IMR-90 (cell line): ENCODE measurements around the gene CTAGE9. TPM values are rescaled to one million over a fixed set of nuclear protein-coding genes. Genes with fewer than 3 reads are reported as not detected.

ENCODE experiments used
- ATAC-seq: fragments of 200-7000 bp; cut with Tn5 transposase; 2 replicates; pipeline ENCODE4 v1.9.1; 2020; ENCODE audit warnings: low read depth, mild to moderate bottlenecking, moderate library complexity
- BruUV-seq: library from RNA; stranded (reverse); fragments of 400-500 nt; replicated peaks from 2 replicates; lab custom pipeline; 2021; lab: Mats Ljungman, UMichigan
- CTCF ChIA-PET: fragments of 300-600 bp; formaldehyde crosslinking; extraction: SDS; loops from one replicate; lab custom pipeline; 2021; ENCODE audit warnings: antibody characterized with exemption; lab: Yijun Ruan, JAX
- POLR2A ChIA-PET: fragments of 300-600 bp; sonication (Branson Sonifier 250); formaldehyde crosslinking; loops from one replicate; lab custom pipeline; 2022; ENCODE audit warnings: antibody characterized with exemption; ENCODE audit not compliant: unreplicated experiment; lab: Charles Lee
- DNase-seq: peaks from one replicate; pipeline ENCODE4 v3.0.0; 2013
- H2AFZ ChIP-seq: replicated peaks from 2 replicates; pipeline ENCODE3; 2013; ENCODE audit warnings: low read length, mild to moderate bottlenecking; ENCODE audit not compliant: poor library complexity
- H2AK5ac ChIP-seq: 2 replicates; pipeline ENCODE4 v1.6.1; 2013; ENCODE audit warnings: low read depth, low read length, inconsistent platforms
- H2AK9ac ChIP-seq: replicated peaks from 2 replicates; pipeline ENCODE3; 2013; ENCODE audit warnings: mild to moderate bottlenecking, low read depth, low read length, moderate library complexity; ENCODE audit not compliant: poor library complexity
- H2BK120ac ChIP-seq: 2 replicates; pipeline ENCODE4 v1.6.1; 2013; ENCODE audit warnings: low read depth, low read length, inconsistent platforms
- H2BK15ac ChIP-seq: 3 replicates; pipeline ENCODE4 v1.6.1; 2013; ENCODE audit warnings: low read depth, low read length, inconsistent platforms
- H2BK20ac ChIP-seq: 2 replicates; pipeline ENCODE4 v1.6.1; 2013; ENCODE audit warnings: low read depth, mild to moderate bottlenecking, inconsistent platforms, low read length, moderate library complexity
- H2BK5ac ChIP-seq: 2 replicates; pipeline ENCODE4 v1.6.1; 2013; ENCODE audit warnings: mild to moderate bottlenecking, low read depth, low read length, inconsistent platforms; ENCODE audit not compliant: poor library complexity, severe bottlenecking
- H3K14ac ChIP-seq: replicated peaks from 2 replicates; pipeline ENCODE4 v1.6.1; 2013; ENCODE audit warnings: low read depth, low read length, inconsistent platforms
- H3K18ac ChIP-seq: 2 replicates; pipeline ENCODE4 v1.6.1; 2013; ENCODE audit warnings: low read depth, low read length, control low read depth
- H3K23ac ChIP-seq: 2 replicates; pipeline ENCODE4 v1.6.1; 2013; ENCODE audit warnings: low read depth, low read length, inconsistent platforms
- H3K27ac ChIP-seq: 2 replicates; pipeline ENCODE4 v1.5.1; 2013; ENCODE audit warnings: mild to moderate bottlenecking, control low read depth, low read length; ENCODE audit not compliant: insufficient read depth
- H3K27me3 ChIP-seq: 2 replicates; pipeline ENCODE4 v1.6.1; 2013; ENCODE audit warnings: low read length; ENCODE audit not compliant: control insufficient read depth, insufficient read depth
- H3K36me3 ChIP-seq: 2 replicates; pipeline ENCODE4 v1.6.1; 2013; ENCODE audit warnings: low read length, mixed read lengths; ENCODE audit not compliant: control insufficient read depth, insufficient read depth
- H3K4ac ChIP-seq: 2 replicates; pipeline ENCODE4 v1.6.1; 2013; ENCODE audit warnings: low read depth, low read length, inconsistent platforms
- H3K4me1 ChIP-seq: 2 replicates; pipeline ENCODE4 v1.6.1; 2013; ENCODE audit warnings: low read length, mixed read lengths; ENCODE audit not compliant: control insufficient read depth, insufficient read depth
- H3K4me2 ChIP-seq: 2 replicates; pipeline ENCODE4 v1.6.1; 2013; ENCODE audit warnings: low read depth, mild to moderate bottlenecking, control low read depth, low read length, moderate library complexity
- H3K4me3 ChIP-seq: 2 replicates; pipeline ENCODE4 v1.5.1; 2013; ENCODE audit warnings: low read depth, mild to moderate bottlenecking, control low read depth, low read length, moderate library complexity; ENCODE audit not compliant: insufficient read depth
- H3K56ac ChIP-seq: 2 replicates; pipeline ENCODE4 v1.6.1; 2013; ENCODE audit warnings: low read length, inconsistent platforms; ENCODE audit not compliant: insufficient read depth; ENCODE audit errors: extremely low read depth
- H3K79me1 ChIP-seq, 2 experiments: 2 replicates each; pipeline ENCODE4 v1.6.1; 2013; ENCODE audit warnings: low read length in 2 of 2, inconsistent platforms in 1 of 2, low read depth in 1 of 2
- H3K9ac ChIP-seq: 2 replicates; pipeline ENCODE4 v1.6.1; 2013; ENCODE audit warnings: low read depth, low read length, control low read depth
- H3K9me1 ChIP-seq: 2 replicates; pipeline ENCODE4 v1.6.1; 2013; ENCODE audit warnings: low read length, inconsistent platforms; ENCODE audit not compliant: insufficient read depth
- H3K9me3 ChIP-seq: 2 replicates; pipeline ENCODE4 v1.6.1; 2013; ENCODE audit warnings: low read length; ENCODE audit not compliant: control insufficient read depth, insufficient read depth
- H4K20me1 ChIP-seq: 2 replicates; pipeline ENCODE4 v1.6.1; 2013; ENCODE audit warnings: low read length, inconsistent platforms; ENCODE audit not compliant: insufficient read depth
- H4K5ac ChIP-seq: 2 replicates; pipeline ENCODE4 v1.6.1; 2013; ENCODE audit warnings: mild to moderate bottlenecking, low read depth, low read length, control low read depth
- H4K8ac ChIP-seq, 2 experiments: 2 replicates each; pipeline ENCODE4 v1.6.1; 2013; ENCODE audit warnings: low read depth in 2 of 2, low read length in 2 of 2, control low read depth in 1 of 2, inconsistent platforms in 1 of 2
- H4K91ac ChIP-seq: 2 replicates; pipeline ENCODE4 v1.6.1; 2013; ENCODE audit warnings: low read depth, low read length, inconsistent platforms; ENCODE audit not compliant: insufficient read depth
- BHLHE40 ChIP-seq: fragments of 150-350 bp; IDR thresholded peaks from 2 replicates; pipeline ENCODE4 v1.6.1; 2016; ENCODE audit warnings: mild to moderate bottlenecking, low read depth, low read length
- CEBPB ChIP-seq: IDR thresholded peaks from 2 replicates; pipeline ENCODE4 v1.6.1; 2012; ENCODE audit warnings: low read depth, low read length, improper control_type of control experiment
- CHD1 ChIP-seq: IDR thresholded peaks from 2 replicates; pipeline ENCODE4 v1.6.1; 2012; ENCODE audit warnings: low read depth, low read length, improper control_type of control experiment
- CTCF ChIP-seq: conservative IDR thresholded peaks from 2 replicates; pipeline ENCODE4 v1.5.1; 2012; ENCODE audit warnings: mild to moderate bottlenecking, low read depth, low read length, improper control_type of control experiment
- ELK1 ChIP-seq: fragments of 150-350 bp; IDR thresholded peaks from 2 replicates; pipeline ENCODE4 v1.6.1; 2016; ENCODE audit warnings: low read depth, mild to moderate bottlenecking, low read length, moderate library complexity, borderline replicate concordance
- FOS ChIP-seq: fragments of 150-350 bp; IDR thresholded peaks from 2 replicates; pipeline ENCODE4 v1.6.1; 2016; ENCODE audit warnings: low read depth, low read length
- MAFK ChIP-seq: IDR thresholded peaks from 2 replicates; pipeline ENCODE4 v1.6.1; 2012; ENCODE audit warnings: low read depth, low read length, improper control_type of control experiment
- MAZ ChIP-seq: IDR thresholded peaks from 2 replicates; pipeline ENCODE4 v1.6.1; 2012; ENCODE audit warnings: low read depth, mild to moderate bottlenecking, low read length, improper control_type of control experiment, moderate library complexity, borderline replicate concordance
- MXI1 ChIP-seq: IDR thresholded peaks from 2 replicates; pipeline ENCODE4 v1.6.1; 2012; ENCODE audit warnings: low read depth, mild to moderate bottlenecking, low read length, moderate library complexity, borderline replicate concordance
- NFE2L2 ChIP-seq: fragments of 150-350 bp; IDR thresholded peaks from 2 replicates; pipeline ENCODE4 v1.6.1; 2016; ENCODE audit warnings: low read depth, mild to moderate bottlenecking, low read length
- POLR2A ChIP-seq: IDR thresholded peaks from 2 replicates; pipeline ENCODE4 v1.6.1; 2012; ENCODE audit warnings: mild to moderate bottlenecking, low read depth, low read length
- RAD21 ChIP-seq: IDR thresholded peaks from 2 replicates; pipeline ENCODE4 v1.6.1; 2012; ENCODE audit warnings: low read length, improper control_type of control experiment
- RCOR1 ChIP-seq: IDR thresholded peaks from 2 replicates; pipeline ENCODE4 v1.6.1; 2012; ENCODE audit warnings: mild to moderate bottlenecking, low read length, improper control_type of control experiment; ENCODE audit not compliant: insufficient replicate concordance
- RFX5 ChIP-seq: IDR thresholded peaks from 2 replicates; pipeline ENCODE4 v1.8.0; 2012; ENCODE audit warnings: low read depth, mild to moderate bottlenecking, low read length, moderate library complexity
- SMC3 ChIP-seq: fragments of 150-350 bp; IDR thresholded peaks from 2 replicates; pipeline ENCODE4 v1.6.1; 2016; ENCODE audit warnings: low read depth, mild to moderate bottlenecking, antibody characterized with exemption, low read length, moderate library complexity
- USF2 ChIP-seq: fragments of 150-350 bp; IDR thresholded peaks from 2 replicates; pipeline ENCODE4 v1.6.1; 2017; ENCODE audit warnings: mild to moderate bottlenecking, antibody characterized with exemption, low read length, low read depth
- WGBS, 2 experiments: methylation state at CpG; one replicate each; pipeline versions ENCODE4 v1.1.5 to v1.1.7; 2013; ENCODE audit warnings: missing lambda C conversion rate in 2 of 2; ENCODE audit not compliant: insufficient read length in 1 of 2; ENCODE audit errors: extremely low coverage in 2 of 2; 5-methylcytosine and 5-hydroxymethylcytosine counted together
- dilution Hi-C: fragments of 300-500 bp; cut with HindIII; formaldehyde crosslinking; loops from one replicate; pipeline ENCODE4 v1.14.3; 2018; ENCODE audit warnings: low sequenced_read_pairs; ENCODE audit not compliant: unreplicated experiment
- in situ Hi-C: fragments of 300-500 bp; cut with MboI; formaldehyde crosslinking; loops from 3 replicates; pipeline ENCODE4 v1.14.3; 2019; ENCODE audit warnings: low sequenced_read_pairs, inconsistent platforms, mixed read lengths
- intact Hi-C: fragments of 100-400 bp; cut with micrococcal nuclease; formaldehyde crosslinking; loops from 2 replicates; pipeline ENCODE4 v1.10.0; 2022
- polyA plus RNA-seq, 3 experiments: library from polyadenylated mRNA; depleted of rRNA; stranded (reverse); fragments of >200 nt; gene quantifications; 2 replicates each; pipeline ENCODE4 v1.2.3, GENCODE V29; 2012; ENCODE audit warnings: low replicate concordance in 1 of 3
- total RNA-seq: library from RNA; depleted of rRNA; stranded (reverse); fragments of >200 nt; gene quantifications from 2 replicates; pipeline ENCODE4 v1.2.3, GENCODE V29; 2012

The CTAGE9 gene
- total and polyA plus RNA-seq, 2 of the 4 experiments (the other 2 are of a cell fraction): not detected

GRCh38 chr6:131736811-131737210 lies 26.0 kb upstream of the CTAGE9 start:
- H2BK5ac ChIP-seq: no peak overlapping the region
- no peak overlapping the region for H2BK120ac ChIP-seq
- H3K56ac ChIP-seq: no peak overlapping the region
- H3K27me3 ChIP-seq: no peaks in the 10 kb centered on the region
- no peak overlapping the region for H4K8ac ChIP-seq
- H3K27ac ChIP-seq: no peak overlapping the region
- H3K9me3 ChIP-seq: no peaks in the 10 kb centered on the region
- H3K9ac ChIP-seq: no peak overlapping the region
- H3K4me3 ChIP-seq: no peak overlapping the region
- intact Hi-C loops (no loop called here), dilution Hi-C loops (no loop called here), in situ Hi-C loops (no loop called here)
- no peak overlapping the region for H2BK20ac ChIP-seq
- no peaks in the 10 kb centered on the region for H3K36me3 ChIP-seq
- no peak for DNase-seq
- no peaks in the 10 kb centered on the region for H4K20me1 ChIP-seq
- TF ChIP-seq CTCF (no peak), RCOR1 (no peak), USF2 (no peak), POLR2A (no peak), CHD1 (no peak), MAZ (no peak), RAD21 (no peak), BHLHE40 (no peak), RFX5 (no peak), FOS (no peak), CEBPB (no peak), SMC3 (no peak), NFE2L2 (no peak), MAFK (no peak), ELK1 (no peak), MXI1 (no peak)
- H3K9me1 ChIP-seq: no peaks in the 10 kb centered on the region
- no peak overlapping the region for H3K4ac ChIP-seq
- WGBS, 2 experiments: no CpG with 5 or more reads among the region's 1 CpG
- POLR2A ChIA-PET: no interaction called here
- H2AFZ ChIP-seq: no peak overlapping the region
- no peak overlapping the region for H2AK9ac ChIP-seq
- no peak overlapping the region for H2BK15ac ChIP-seq
- H3K4me1 ChIP-seq: no peaks in the 10 kb centered on the region
- H4K5ac ChIP-seq: no peak overlapping the region
- H4K91ac ChIP-seq: no peak overlapping the region
- CTCF ChIA-PET: no interaction called here
- no peak overlapping the region for H3K18ac ChIP-seq
- no peak overlapping the region for H3K4me2 ChIP-seq
- no peaks in the 10 kb centered on the region for H3K79me1 ChIP-seq
- no peak for ATAC-seq
- BruUV-seq: no TSS peak
- no peak overlapping the region for H3K14ac ChIP-seq
- no peak overlapping the region for H2AK5ac ChIP-seq
- H3K23ac ChIP-seq: no peak overlapping the region
